Measurements from ENCODE around the gene GALK2. TPM values are rescaled to one million over a fixed set of nuclear protein-coding genes. Genes with fewer than 3 reads are reported as not detected.

GALK2 gene
- total and polyA plus RNA-seq, 3 donors from 2014 or later: 21.8 to 29.9 (median 25.6) TPM

DNA sequence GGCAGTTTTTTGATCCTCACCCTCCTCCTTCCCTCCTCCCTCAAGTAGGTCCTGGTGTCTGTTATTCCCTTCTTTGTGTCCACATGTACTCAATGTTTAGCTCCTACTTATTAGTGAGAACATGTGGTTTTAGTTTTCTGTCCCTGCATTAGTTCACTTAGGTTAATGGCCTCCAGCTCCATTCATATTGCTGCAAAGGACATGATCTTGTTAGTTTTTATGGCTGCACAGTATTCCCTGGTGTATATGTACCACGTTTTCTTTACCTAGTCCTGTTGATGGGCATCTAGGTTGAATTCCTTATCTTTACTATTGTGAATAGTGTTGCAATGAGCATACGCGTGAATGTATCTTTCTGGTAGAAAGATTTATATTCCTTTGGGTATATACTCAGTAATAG, 191.3 kb downstream of the GALK2 start:
- Histone ChIP-seq H3K27me3 (no peaks in the 10 kb centered on the region), H3K4me1 (no peaks in the 10 kb centered on the region), H3K27ac (no peak overlapping the region), H3K9me3 (no peaks in the 10 kb centered on the region), H3K4me3 (no peak overlapping the region), H3K36me3 (ENCODE audit: low read depth, missing control alignments) (no peaks in the 10 kb centered on the region)
- intact Hi-C loops (cut with DNase I; ENCODE audit: low total_unique reads): no loop called here
- TF ChIP-seq, protein P1, sequence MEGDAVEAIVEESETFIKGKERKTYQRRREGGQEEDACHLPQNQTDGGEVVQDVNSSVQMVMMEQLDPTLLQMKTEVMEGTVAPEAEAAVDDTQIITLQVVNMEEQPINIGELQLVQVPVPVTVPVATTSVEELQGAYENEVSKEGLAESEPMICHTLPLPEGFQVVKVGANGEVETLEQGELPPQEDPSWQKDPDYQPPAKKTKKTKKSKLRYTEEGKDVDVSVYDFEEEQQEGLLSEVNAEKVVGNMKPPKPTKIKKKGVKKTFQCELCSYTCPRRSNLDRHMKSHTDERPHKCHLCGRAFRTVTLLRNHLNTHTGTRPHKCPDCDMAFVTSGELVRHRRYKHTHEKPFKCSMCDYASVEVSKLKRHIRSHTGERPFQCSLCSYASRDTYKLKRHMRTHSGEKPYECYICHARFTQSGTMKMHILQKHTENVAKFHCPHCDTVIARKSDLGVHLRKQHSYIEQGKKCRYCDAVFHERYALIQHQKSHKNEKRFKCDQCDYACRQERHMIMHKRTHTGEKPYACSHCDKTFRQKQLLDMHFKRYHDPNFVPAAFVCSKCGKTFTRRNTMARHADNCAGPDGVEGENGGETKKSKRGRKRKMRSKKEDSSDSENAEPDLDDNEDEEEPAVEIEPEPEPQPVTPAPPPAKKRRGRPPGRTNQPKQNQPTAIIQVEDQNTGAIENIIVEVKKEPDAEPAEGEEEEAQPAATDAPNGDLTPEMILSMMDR (IDR thresholded peaks at IDR 0.05): no peak
- no peak for TF ChIP-seq POLR2A (IDR thresholded peaks at IDR 0.05)
- no peak for DNase-seq
- WGBS, 2 donors: 78 to 82% methylated on average over 3 of the region's 3 CpGs

DNA sequence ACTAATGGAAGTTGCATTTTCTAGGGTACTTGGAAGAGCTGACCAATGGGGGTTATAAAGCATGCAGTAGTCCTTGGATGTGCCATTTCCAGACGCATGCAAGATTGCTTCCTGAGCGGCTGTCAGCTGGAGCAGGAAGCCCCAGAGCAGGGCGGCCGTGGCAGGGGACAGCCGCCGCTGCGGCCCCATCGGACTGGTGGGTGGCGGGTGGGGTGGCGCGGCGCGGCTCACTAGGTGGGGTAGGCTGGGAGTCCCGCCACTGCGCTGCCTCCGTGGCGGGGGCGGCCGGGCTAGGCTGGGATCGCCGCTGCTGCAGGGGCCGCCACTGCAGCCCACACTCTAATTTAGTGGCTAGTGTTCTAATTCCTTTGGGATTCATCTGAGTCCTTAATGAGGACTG, 196.4 kb downstream of the GALK2 start:
- no peak for TF ChIP-seq POLR2A (IDR thresholded peaks at IDR 0.05)
- TF ChIP-seq, protein P1 (IDR thresholded peaks at IDR 0.05): no peak
- Histone ChIP-seq H3K4me3 (no peak overlapping the region), H3K27me3 (no peaks in the 10 kb centered on the region), H3K9me3 (no peaks in the 10 kb centered on the region), H3K36me3 (ENCODE audit: low read depth, missing control alignments) (no peaks in the 10 kb centered on the region), H3K27ac (no peak overlapping the region), H3K4me1 (no peaks in the 10 kb centered on the region)
- 58 to 60% methylated on average over 2 to 14 of the region's 22 CpGs for WGBS, 2 donors
- no peak for DNase-seq
- intact Hi-C loops (cut with DNase I; ENCODE audit: low total_unique reads): no loop called here

DNA sequence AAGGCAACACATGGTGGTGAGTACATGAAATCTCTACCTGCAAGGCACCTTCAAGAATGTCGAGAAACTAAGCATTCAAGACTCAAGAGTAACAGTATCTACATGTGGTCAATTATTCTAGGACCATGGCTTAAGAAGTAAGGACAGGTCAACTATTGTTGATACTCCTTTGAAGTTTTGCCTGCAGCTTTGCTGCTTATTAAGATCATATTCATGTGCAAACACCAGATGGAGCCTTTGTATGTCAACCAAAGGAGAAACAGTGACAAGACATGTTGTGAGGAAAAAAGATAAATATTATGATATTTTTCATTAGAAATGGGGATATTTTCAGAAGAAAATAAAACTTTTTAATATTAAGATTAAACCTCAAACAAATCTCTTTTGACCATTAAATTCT, 200.7 kb downstream of the GALK2 start:
- Histone ChIP-seq H3K27me3 (no peaks in the 10 kb centered on the region), H3K27ac (no peak overlapping the region), H3K9me3 (no peaks in the 10 kb centered on the region), H3K4me1 (no peaks in the 10 kb centered on the region), H3K36me3 (ENCODE audit: low read depth, missing control alignments) (no peaks in the 10 kb centered on the region), H3K4me3 (no peak overlapping the region)
- intact Hi-C loops (cut with DNase I; ENCODE audit: low total_unique reads): no loop called here
- no peak for DNase-seq
- no peak for TF ChIP-seq POLR2A (IDR thresholded peaks at IDR 0.05)
- TF ChIP-seq, protein P1 (IDR thresholded peaks at IDR 0.05): no peak
- WGBS, 2 donors: 85% methylated on average over 1 of the region's 1 CpG

DNA sequence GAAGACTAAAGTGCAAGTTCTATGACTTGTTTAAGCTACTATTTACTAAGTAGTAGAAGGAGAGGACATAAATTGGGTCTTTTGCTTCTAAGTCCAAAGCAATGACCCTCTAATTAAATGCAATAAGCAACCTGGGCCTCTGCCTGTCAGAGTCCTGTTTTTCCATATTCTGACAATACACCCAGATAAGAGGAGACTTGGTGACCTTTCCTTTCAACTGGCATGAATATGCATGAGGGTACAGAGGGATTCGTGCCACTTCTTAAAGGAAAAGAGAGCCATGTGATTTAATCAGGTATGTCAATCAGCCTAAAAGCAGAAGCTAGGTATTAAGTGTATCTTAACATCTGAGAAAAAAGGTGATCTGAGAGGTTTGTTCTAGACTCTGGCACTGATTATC, 202.3 kb downstream of the GALK2 start:
- WGBS, 2 donors: 79 to 83% methylated on average over 1 of the region's 1 CpG
- Histone ChIP-seq H3K27ac (no peak overlapping the region), H3K36me3 (ENCODE audit: low read depth, missing control alignments) (no peaks in the 10 kb centered on the region), H3K27me3 (no peaks in the 10 kb centered on the region), H3K4me1 (no peaks in the 10 kb centered on the region), H3K4me3 (no peak overlapping the region), H3K9me3 (no peaks in the 10 kb centered on the region)
- intact Hi-C loops (cut with DNase I; ENCODE audit: low total_unique reads): no loop called here
- TF ChIP-seq POLR2A (IDR thresholded peaks at IDR 0.05): no peak
- TF ChIP-seq, protein P1 (IDR thresholded peaks at IDR 0.05): no peak
- no peak for DNase-seq

DNA sequence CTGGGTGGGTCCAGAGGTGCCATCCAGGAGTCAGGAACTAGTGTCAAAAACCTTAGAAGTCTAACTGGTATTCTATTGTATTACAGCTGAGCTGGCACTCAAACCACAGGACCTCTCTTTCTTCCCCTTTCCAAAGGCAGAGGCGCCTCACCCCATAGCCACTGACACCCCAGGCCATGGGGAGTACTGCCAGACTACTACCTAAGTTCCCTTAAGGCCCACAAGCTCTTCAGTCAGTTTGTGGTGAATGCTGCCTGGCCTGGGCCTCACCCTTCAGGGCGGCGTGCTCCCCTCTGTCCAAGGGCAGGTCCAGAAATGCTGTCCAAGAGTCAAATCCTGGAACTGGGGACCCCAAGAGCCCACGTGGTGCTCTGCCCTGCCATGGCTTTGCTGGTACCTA, 209.9 kb downstream of the GALK2 start:
- WGBS, 2 donors: 83 to 96% methylated on average over 3 to 4 of the region's 4 CpGs
- Histone ChIP-seq H3K9me3 (no peaks in the 10 kb centered on the region), H3K36me3 (ENCODE audit: low read depth, missing control alignments) (no peaks in the 10 kb centered on the region), H3K4me1 (no peaks in the 10 kb centered on the region), H3K4me3 (no peak overlapping the region), H3K27ac (no peak overlapping the region), H3K27me3 (no peaks in the 10 kb centered on the region)
- intact Hi-C loops (cut with DNase I; ENCODE audit: low total_unique reads): no loop called here
- TF ChIP-seq, protein P1 (IDR thresholded peaks at IDR 0.05): no peak
- no peak for TF ChIP-seq POLR2A (IDR thresholded peaks at IDR 0.05)
- DNase-seq: no peak
